H1 (cell line): ENCODE results near the gene KARS1. TPM values are rescaled to one million over a fixed set of nuclear protein-coding genes. Genes with fewer than 3 reads are reported as not detected.

ENCODE experiments used
- BRCA1 ChIP-seq: IDR thresholded peaks from 2 replicates; pipeline ENCODE4 v1.6.1; 2012; ENCODE audit warnings: low read depth, low read length, improper control_type of control experiment
- FOSL1 ChIP-seq: IDR thresholded peaks from 2 replicates; pipeline ENCODE4 v1.6.1; 2011; ENCODE audit warnings: mild to moderate bottlenecking, low read depth, low read length, moderate library complexity; ENCODE audit not compliant: insufficient read depth
- JUND ChIP-seq: IDR thresholded peaks from 2 replicates; pipeline ENCODE4 v1.6.1; 2011; ENCODE audit warnings: mild to moderate bottlenecking, improper control_type of control experiment, low read length
- MAX ChIP-seq: IDR thresholded peaks from 2 replicates; pipeline ENCODE4 v1.6.1; 2012; ENCODE audit warnings: inconsistent platforms
- NRF1 ChIP-seq: IDR thresholded peaks from 2 replicates; pipeline ENCODE4 v1.6.1; 2011; ENCODE audit warnings: mild to moderate bottlenecking, low read depth, low read length, improper control_type of control experiment
- POU5F1 ChIP-seq: IDR thresholded peaks from 2 replicates; pipeline ENCODE4 v1.6.1; 2011; ENCODE audit warnings: low read depth, mild to moderate bottlenecking, low read length, moderate library complexity
- USF2 ChIP-seq: IDR thresholded peaks from 2 replicates; pipeline ENCODE4 v1.6.1; 2011; ENCODE audit warnings: low read length, improper control_type of control experiment
- polyA plus RNA-seq, 7 experiments: library from polyadenylated mRNA; depleted of rRNA in 3 of 7; stranded (reverse) in 5 of 7; unstranded in 2 of 7; fragments of >200 nt in 5 of 7; fragments of 200-250 nt in 2 of 7; gene quantifications; 1 replicate in 5 of 7; 2 replicates in 1 of 7; 4 replicates in 1 of 7; pipeline versions ENCODE4 v1.2.1 to v1.2.3, GENCODE V29; 2011 to 2013; ENCODE audit warnings: missing spikeins in 2 of 7, mixed read lengths in 2 of 7
- total RNA-seq: library from RNA; stranded (reverse); fragmentation: NEBNext Ultra II Directional; extraction: Animal tissue kit (Norgen Biotek cat#: 25700); gene quantifications from 2 replicates; pipeline ENCODE4 v1.2.1, GENCODE V29; 2021

Gene KARS1
- total and polyA plus RNA-seq, 2 of the 8 experiments (the other 6 are each of a cell fraction or from before 2014, with no cell fraction given): 97.5 to 221 TPM

GRCh38 chr16:75627851-75628250, 19.6 kb downstream of the KARS1 start (continued):
- TF ChIP-seq BRCA1 (no peak), POU5F1 (no peak), NRF1 (no peak), JUND (no peak), FOSL1 (no peak), USF2 (no peak), MAX (no peak)
